ENCODE results near the gene STPG4.

The STPG4 gene

GRCh38 chr2:47054036-47054555, 101.0 kb downstream of the STPG4 start:
- Histone ChIP-seq H3K36me3 (ENCODE audit: control insufficient read depth, insufficient read depth, low read length) (peaks cover 31% of the 10 kb centered on the region), H3K27me3 (replicated peaks; ENCODE audit: control insufficient read depth, insufficient read depth, low read length) (no peaks in the 10 kb centered on the region), H3K4me3 (replicated peaks; ENCODE audit: low read depth, low read length) (no peak overlapping the region)
- TF ChIP-seq CTCF (IDR thresholded peaks at IDR 0.05; ENCODE audit: insufficient read depth, low read length, poor library complexity, severe bottlenecking) = no peak
- DNase-seq (ENCODE audit: extremely low read depth, insufficient read length) = no peak

GRCh38 chr2:47052847-47053246, 102.3 kb downstream of the STPG4 start:
- Histone ChIP-seq H3K4me3 (replicated peaks; ENCODE audit: low read depth, low read length) (no peak overlapping the region), H3K27me3 (replicated peaks; ENCODE audit: control insufficient read depth, insufficient read depth, low read length) (no peaks in the 10 kb centered on the region), H3K36me3 (ENCODE audit: control insufficient read depth, insufficient read depth, low read length) (peaks cover 31% of the 10 kb centered on the region)
- DNase-seq (ENCODE audit: extremely low read depth, insufficient read length) = no peak
- TF ChIP-seq CTCF (IDR thresholded peaks at IDR 0.05; ENCODE audit: insufficient read depth, low read length, poor library complexity, severe bottlenecking) = no peak

GRCh38 chr2:47051562-47051961, 103.5 kb downstream of the STPG4 start:
- TF ChIP-seq CTCF (IDR thresholded peaks at IDR 0.05; ENCODE audit: insufficient read depth, low read length, poor library complexity, severe bottlenecking) = no peak
- H3K36me3 ChIP-seq (ENCODE audit: control insufficient read depth, insufficient read depth, low read length) = peaks cover 36% of the 10 kb centered on the region
- no peak for DNase-seq (ENCODE audit: extremely low read depth, insufficient read length)
- H3K4me3 ChIP-seq (replicated peaks; ENCODE audit: low read depth, low read length) = no peak overlapping the region
- no peaks in the 10 kb centered on the region for H3K27me3 ChIP-seq (replicated peaks; ENCODE audit: control insufficient read depth, insufficient read depth, low read length)

- no peak overlapping the region for H3K4me3 ChIP-seq (replicated peaks; ENCODE audit: low read depth, low read length)
- no peak for DNase-seq (ENCODE audit: extremely low read depth, insufficient read length)
- H3K27me3 ChIP-seq (replicated peaks; ENCODE audit: control insufficient read depth, insufficient read depth, low read length) = no peaks in the 10 kb centered on the region
- no peak for TF ChIP-seq CTCF (IDR thresholded peaks at IDR 0.05; ENCODE audit: insufficient read depth, low read length, poor library complexity, severe bottlenecking)
- H3K36me3 ChIP-seq (ENCODE audit: control insufficient read depth, insufficient read depth, low read length) = peaks cover 42% of the 10 kb centered on the region
Observed at GRCh38 chr2:47050762-47051161, 104.3 kb downstream of the STPG4 start.

GRCh38 chr2:47050021-47050760, 104.9 kb downstream of the STPG4 start:
- Histone ChIP-seq H3K36me3 (ENCODE audit: control insufficient read depth, insufficient read depth, low read length) (peaks cover 45% of the 10 kb centered on the region), H3K27me3 (replicated peaks; ENCODE audit: control insufficient read depth, insufficient read depth, low read length) (no peaks in the 10 kb centered on the region), H3K4me3 (replicated peaks; ENCODE audit: low read depth, low read length) (no peak overlapping the region)
- DNase-seq (ENCODE audit: extremely low read depth, insufficient read length) = no peak
- no peak for TF ChIP-seq CTCF (IDR thresholded peaks at IDR 0.05; ENCODE audit: insufficient read depth, low read length, poor library complexity, severe bottlenecking)

All from GM06990 (cell line).